ENCODE data around the gene CX3CR1.
"Not testable (repeated sequence)": the region's sequence is repeated elsewhere in the genome, so short reads cannot be mapped to it uniquely, and the experiment has no call there.

Gene CX3CR1

GRCh38 chr3:39279745-39280517 is at the start of gene CX3CR1:
Gene CX3CR1 (minus strand): TSS chr3:39280036. CDS start chr3:39266509, 13,527 bp downstream.
- DNase-seq, result no peak

GRCh38 chr3:39329493-39329892 is 49.7 kb upstream of the CX3CR1 start, which contains the start of gene CCR8:
Gene CCR8 (plus strand): TSS chr3:39329709. CDS start chr3:39332332, 2,623 bp downstream.
- DNase-seq, result no peak

DNA sequence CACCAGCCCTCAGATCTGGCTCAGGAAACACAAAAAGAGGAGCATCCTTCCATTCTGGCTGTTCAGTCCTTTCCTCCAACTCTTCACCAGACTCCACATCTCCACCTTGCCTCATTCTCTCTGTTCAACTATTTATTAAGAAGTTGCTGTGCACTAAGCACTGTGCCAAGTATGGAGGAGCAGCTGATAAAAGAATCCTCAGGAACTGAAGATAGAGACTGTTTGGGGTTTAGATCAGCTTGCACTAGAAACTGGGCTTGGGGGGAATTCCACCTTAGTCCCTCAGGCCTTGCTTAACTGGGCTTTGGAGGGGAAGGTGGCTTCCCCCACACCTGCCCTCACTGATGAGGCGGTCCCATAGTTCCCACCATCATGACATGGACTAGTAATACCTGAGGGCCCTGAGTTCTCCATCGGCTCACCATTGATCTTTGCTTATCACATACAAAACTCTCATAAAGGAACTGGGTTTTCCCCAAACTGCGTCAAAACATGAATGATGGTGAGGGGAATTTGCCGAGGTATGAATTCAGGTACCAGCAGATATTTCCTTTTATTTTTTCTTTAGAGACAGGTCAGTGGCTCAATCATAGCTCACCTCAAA is 48.0 kb upstream of the CX3CR1 start:
- peak; percentile 41 for DNase-seq

DNA sequence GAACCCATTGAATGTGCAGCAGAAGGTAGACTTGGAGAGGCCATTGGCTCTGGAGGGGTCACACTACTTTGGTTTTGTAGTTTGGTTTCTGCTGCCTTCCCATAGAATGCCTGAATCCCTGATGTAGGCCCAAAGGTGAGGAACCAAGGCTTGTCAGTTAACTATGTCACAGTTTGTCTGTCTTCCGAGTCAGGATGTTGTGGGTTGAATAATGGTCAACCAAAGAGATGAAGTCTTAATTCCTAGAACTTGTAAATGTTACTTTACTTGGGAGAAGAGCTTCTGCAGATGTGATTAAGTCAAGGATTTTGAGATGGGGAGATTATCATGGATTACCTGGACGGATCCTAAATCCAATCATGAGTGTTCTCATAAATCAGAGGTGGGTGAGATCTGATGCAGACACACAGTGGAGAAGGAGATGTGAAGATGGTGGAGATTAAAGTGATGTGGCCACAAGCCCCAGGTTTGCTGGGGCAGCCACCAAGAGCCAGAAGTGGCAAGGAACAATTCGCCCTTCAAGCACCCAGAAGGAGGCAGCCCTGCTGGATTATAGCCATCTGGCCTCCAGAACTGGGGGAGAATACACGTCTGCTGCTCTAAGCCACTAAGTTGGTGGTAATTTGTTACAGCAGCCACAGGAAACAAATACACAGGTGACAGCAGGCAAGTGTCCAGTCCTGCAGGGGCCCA is 47.4 kb upstream of the CX3CR1 start:
- no peak for DNase-seq

- no peak for DNase-seq
These were observed 45.4 kb upstream of the CX3CR1 start for GRCh38 chr3:39325236-39325635.

DNA sequence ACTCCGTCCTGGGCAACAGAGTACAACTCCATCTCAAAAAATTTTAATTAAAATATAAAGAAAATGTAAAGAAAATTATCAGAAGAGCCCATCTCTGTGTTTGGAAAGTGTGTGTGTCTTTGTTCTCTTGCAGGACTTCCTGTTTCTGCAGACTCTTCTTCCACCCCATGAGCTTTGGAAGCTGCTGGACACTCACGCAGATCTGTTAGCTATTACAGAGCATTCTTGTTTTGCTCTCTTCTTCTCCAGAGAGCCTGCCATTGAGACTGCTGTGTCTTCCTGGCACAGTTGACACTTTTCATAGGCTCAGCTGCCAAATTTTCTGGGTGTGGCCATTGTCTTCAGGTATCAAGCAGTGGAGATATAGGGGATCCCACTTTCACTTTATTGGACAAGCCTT is 43.7 kb upstream of the CX3CR1 start:
- no peak for DNase-seq

DNA sequence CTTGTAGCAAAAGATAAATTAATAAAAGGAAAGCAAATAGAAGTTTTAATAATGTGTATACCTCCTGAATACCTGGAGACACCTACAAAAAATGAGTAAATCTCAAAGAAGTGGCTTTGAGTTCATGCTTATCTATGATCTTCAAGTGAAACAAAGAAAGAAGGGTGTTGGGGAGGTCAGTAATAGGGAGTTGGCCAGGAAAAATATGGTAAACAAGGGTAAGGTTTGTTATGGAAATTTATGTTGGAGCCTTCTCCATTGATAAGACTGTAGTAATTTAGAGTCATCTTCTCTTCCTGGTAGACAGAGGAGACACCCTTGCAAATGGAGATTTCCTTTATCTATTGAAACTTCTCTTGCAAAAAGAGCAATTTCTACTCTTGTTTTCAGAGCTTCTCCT is 43.1 kb upstream of the CX3CR1 start:
- no peak for DNase-seq

DNA sequence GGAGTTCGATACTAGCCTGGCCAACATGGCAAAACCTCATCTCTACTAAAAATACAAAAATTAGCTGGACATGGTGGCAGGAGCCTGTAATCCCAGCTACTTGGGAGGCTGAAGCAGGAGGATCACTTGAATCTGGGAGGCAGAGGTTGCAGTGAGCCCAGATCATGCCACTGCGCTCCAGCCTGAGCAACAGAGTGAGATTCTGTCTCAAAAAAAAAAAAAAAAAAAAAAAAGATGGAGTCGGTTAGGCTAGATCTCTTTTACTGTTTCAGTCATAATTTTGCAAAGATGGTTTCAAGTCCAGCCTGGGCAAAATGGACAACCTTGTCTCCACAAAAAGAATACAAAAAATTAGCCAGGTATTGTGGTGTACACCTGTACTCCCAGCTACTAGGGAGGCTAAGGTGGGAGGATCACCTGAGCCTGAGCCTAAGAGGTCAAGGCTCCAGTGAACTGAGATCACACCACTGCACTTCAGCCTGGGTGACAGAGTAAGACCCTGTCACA is 42.4 kb upstream of the CX3CR1 start:
- DNase-seq, result not testable (repeated sequence)

DNA sequence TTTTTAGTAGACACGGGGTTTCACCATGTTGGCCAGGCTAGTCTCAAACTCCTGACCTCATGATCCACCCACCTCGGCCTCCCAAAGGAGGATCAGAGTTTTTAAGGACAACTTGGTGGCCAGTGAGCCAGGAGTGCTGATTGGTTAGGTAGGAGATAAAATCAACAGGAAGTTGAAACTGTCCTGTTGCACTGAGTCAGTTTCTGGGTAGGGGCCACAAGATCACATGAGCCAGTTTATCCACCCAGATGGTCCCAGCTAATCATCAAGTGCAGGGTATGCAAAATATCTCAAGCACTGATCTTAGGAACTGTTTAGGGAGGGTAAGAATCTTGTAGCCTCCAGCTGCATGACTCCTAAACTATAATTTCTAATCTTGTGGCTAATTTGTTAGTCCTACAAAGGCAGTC is 41.7 kb upstream of the CX3CR1 start:
- not testable (repeated sequence) for DNase-seq

GRCh38 chr3:39319249-39319648 is 39.4 kb upstream of the CX3CR1 start:
- no peak for DNase-seq

- no peak for DNase-seq
These were observed 38.5 kb upstream of the CX3CR1 start for GRCh38 chr3:39318301-39318700.

DNA sequence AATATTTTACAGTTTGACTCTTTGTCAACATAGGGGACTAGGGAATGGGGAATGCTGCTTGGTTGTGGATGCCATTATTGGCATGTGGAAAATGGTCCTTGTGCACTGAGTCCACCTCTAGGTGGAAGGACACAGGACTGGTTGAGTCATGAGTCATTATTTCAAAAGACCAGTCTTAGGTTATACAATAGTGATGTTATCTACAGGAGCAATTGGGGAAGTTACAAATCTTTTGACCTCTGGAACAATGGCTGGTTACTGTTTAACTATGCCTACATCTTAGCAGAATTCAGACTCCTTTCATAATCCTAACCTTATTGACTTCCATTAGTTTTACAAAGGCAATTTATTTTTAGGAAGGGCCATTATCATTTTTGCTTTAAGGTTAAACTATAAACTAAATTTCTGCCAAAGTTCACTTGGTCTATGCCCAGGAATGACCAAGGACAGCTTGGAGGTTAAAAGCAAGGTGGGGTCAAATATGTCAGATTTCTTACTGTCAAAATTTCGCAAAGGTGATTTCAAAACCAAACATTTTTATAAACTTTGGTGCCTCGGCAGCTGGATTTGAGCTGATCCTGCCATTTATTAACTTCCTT is 37.8 kb upstream of the CX3CR1 start:
- no peak for DNase-seq

GRCh38 chr3:39315420-39315819 is 35.6 kb upstream of the CX3CR1 start:
- DNase-seq, result no peak

GRCh38 chr3:39313289-39313688 is 33.5 kb upstream of the CX3CR1 start:
- DNase-seq, result no peak

DNA sequence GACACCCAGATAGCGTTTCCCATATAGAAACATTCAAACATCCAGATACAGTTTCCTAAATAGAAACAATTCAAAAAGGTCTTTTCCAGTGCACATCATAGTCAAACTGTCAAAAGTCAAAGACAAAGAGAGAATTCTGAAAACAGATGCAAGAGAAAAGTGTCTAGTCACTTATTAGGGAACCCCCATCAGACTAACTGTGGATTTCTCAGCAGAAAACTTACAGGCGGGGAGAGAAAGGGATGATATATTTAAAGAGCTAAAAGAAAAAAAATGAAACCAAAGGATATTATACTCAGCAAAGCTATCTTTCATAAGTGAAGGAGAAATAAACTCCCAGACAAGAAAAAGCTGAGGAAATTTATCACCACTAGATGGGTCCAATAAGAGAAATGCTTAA is 22.3 kb upstream of the CX3CR1 start:
- no peak for DNase-seq

GRCh38 chr3:39299279-39299678 is 19.4 kb upstream of the CX3CR1 start:
- DNase-seq, result no peak

DNA sequence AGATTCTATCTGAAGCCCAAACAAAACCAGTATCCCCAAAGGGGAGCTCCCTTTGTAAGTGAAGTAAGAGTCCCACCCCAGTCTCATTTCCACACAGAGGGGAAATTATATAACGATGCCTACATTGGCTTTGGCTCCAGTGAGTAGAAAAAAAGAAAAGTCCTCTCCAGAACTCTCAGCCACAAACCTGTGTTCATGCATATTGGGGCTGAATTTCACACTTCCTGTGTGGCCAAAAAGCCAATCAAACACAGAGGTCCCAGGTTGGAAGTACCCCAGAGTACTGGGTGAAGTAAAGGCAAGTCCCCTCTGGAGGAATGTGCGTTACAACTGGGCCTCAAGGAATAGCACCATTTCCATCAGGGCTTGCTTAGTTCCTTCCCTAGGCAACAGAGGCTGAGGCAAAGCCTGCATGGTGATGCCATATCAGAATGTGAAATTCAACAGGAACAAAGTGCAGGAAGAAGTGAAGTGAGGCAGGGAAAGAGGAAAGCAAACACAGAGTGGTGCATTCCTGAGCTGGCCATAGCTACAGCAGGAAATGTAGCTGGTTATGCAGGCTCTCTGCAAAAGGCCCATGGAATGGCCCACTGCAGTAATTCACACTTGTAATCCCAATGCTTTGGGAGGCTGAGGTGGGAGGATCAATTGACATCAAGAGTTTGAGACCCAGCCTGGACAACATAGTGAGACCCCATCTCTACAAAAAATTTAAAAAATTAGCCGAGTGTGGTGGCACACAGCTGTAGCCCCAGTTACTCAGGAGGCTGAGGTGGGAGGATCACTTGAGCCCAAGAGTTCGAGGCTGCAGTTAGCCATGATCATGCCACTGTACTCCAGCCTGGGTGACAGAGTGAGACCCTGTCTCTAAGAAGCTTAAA is 16.6 kb upstream of the CX3CR1 start:
- no peak for DNase-seq

DNA sequence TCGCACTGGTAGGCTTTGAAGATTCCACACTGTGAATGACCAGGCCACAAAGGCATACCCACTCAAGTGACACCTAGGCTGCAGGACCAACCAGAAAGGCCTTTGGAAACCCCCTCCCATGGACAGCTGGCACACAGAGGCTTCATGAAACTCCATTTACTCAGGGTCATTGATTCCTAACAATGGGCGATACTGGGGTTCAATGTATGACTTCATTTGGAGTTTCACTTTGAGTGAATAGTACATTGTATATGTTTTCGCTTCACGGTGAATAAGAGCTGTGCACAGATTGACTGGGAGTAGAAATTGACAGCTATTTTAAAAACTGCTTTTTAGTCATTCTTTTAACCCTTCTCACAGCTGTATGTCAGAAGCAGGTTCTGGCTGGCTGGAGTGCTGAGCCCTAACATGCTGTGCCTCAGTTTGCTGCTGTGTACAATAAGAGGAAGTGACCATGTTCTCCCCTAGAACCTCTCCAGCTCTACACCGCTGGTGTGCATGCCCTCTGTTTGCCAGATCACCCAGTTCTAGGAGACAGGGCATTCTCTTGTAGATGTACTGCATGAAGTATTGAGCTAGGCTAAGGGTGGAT is 15.4 kb upstream of the CX3CR1 start:
- peak; percentile 8 for DNase-seq

GRCh38 chr3:39294446-39295183 is 14.8 kb upstream of the CX3CR1 start:
- peak; percentile 11 for DNase-seq

DNA sequence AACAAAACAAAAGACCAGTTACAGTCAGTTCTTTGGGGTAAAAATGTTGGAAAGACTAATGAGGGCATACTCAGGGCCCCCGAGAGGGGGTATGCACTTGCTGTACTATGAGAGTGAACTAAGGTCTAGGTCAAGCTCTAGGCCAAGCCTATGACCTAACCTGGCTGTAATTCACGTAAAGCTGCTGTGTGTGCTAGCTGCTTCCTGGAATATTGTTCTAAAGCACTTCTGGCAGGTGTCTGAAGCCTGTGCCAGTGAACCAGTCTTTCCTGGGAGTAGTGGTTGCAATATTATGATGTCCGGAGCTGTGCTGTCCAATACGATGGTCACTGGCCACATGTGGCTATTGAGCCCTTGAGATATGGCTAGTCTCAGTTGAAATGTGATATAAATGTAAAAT is 13.1 kb upstream of the CX3CR1 start:
- no peak for DNase-seq

DNA sequence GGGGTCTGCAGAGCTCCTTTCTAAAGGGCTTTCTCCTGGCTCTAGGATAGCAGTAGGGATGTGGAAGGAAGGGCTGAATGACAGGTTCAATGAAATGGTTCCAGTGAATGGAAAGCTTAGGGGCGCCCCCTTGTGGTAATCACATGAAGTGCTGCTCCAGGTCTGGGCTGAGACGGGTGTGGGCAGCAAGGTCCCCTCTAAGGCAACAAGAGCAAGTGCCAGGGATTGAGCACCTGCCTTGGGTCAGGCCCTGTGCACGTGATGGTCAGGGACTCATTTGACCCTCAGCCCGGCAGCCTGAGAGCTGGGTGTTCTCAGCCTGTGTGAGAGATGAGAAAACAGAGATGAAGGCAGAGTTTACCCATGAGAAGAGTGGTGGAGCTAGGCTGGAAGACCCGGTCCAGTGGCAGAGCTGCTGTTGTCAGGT is 12.1 kb upstream of the CX3CR1 start:
- DNase-seq, result peak; percentile 83

Data from stimulated activated CD4-positive, alpha-beta T cell treated with anti-CD3 and anti-CD28 coated beads, Interleukin-15, amount 100 ng/mL, for 24 hours (primary cell).